ENCODE measurements around the gene SLC38A6. TPM values are rescaled to one million over a fixed set of nuclear protein-coding genes. Genes with fewer than 3 reads are reported as not detected.
"Not testable (repeated sequence)": the region's sequence is repeated elsewhere in the genome, so short reads cannot be mapped to it uniquely, and the experiment has no call there.

SLC38A6 gene
- total and polyA plus RNA-seq, 9 of the 15 experiments (the other 6 are each of a cell fraction or from before 2014, with no cell fraction given) = 9.8 to 40.3 (median 17.6) TPM

DNA sequence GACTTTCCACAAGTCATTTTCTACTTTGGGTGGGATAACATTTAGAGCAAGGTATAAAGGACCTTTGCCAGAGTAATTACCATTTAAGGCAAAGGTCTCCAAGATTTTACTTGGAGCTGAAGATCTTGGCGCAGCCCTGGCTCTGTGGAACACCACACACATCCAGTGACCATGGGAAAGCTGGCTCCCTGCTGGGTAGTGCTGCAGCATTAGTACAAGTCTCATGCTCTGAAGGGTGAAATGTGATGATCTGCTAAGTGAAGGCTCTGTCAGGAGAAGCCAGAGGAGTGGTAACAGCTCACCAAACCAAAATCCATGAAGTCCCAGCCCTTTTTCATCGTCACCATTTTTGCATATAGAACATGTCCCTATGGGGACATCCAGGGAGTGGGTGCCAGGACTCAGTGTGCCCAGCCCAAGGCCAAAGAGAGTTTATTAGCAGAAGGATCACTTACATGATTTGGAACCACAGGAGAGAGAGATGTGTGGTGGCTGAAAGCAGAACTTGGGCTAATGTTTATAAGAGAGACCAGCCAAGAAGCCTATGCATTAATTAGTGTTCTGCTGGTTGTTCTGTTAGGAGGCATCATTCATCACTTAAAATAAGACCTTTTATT, 110.7 kb downstream of the SLC38A6 start:
- Histone ChIP-seq H3K27ac (ENCODE audit: extremely low read depth, low read depth, low read length) (no peak overlapping the region), H3K4me1 (replicated peaks in 1 of 2; ENCODE audit: control insufficient read depth in 2 of 2, insufficient read depth in 2 of 2, low read length in 2 of 2) (no peaks in the 10 kb centered on the region; a peak in 1 of 5 replicates)
- POLR2A ChIA-PET = no interaction called here

DNA sequence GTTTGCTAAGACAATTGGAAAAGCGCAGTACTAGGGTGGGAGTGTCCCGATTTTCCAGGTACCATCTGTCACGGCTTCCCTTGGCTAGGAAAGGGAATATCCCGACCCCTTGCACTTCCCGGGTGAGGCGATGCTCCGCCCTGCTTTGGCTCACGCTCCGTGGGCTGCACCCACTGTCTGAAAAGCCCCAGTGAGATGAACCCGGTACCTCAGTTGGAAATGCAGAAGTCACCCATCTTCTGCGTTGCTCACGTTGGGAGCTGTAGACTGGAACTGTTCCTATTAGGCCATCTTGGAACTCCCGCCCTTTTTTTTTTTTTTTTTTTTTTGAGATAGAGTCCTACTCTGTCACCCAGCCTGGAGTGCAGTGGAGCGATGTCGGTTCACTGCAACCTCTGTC, 117.1 kb downstream of the SLC38A6 start:
- in situ Hi-C loops (cut with MboI); H3K9me1 ChIP-seq (ENCODE audit: control insufficient read depth, insufficient read depth, low read length); H3K27me3 ChIP-seq (ENCODE audit: control insufficient read depth in 2 of 2, insufficient read depth in 2 of 2, low read length in 2 of 2); H3K79me2 ChIP-seq (ENCODE audit: control insufficient read depth, insufficient read depth, low read length); H2AFZ ChIP-seq (ENCODE audit: low read depth, low read length); CTCF ChIA-PET (ENCODE audit: low intra/inter-chr PET ratio); DNase-seq (ENCODE audit: extremely low read depth in 1 of 4, low spot score in 3 of 4); ATAC-seq; POLR2A ChIA-PET; H3K27ac ChIP-seq (ENCODE audit: extremely low read depth, low read depth, low read length); FAIRE-seq; H3K4me3 ChIP-seq; H3K4me2 ChIP-seq (ENCODE audit: insufficient read depth, low read length); H3K9ac ChIP-seq (ENCODE audit: insufficient read depth in 1 of 2, low read depth in 2 of 2, low read length in 2 of 2); H3K9me3 ChIP-seq (replicated peaks; ENCODE audit: control insufficient read depth, insufficient read depth, low read depth, low read length); BruUV-seq (replicated peaks); H3K36me3 ChIP-seq (ENCODE audit: control insufficient read depth, insufficient read depth, low read length); H4K20me1 ChIP-seq (replicated peaks; ENCODE audit: control insufficient read depth, insufficient read depth, low read length); intact Hi-C loops (cut with micrococcal nuclease): not testable (repeated sequence)
- 79% methylated on average over 6 of the region's 15 CpGs for WGBS (ENCODE audit: insufficient coverage, low coverage, missing lambda C conversion rate)
- peaks cover 5 to 17% of the 10 kb centered on the region in 2 experiments; a peak in 4 of 5 replicates for H3K4me1 ChIP-seq (replicated peaks in 1 of 2; ENCODE audit: control insufficient read depth in 2 of 2, insufficient read depth in 2 of 2, low read length in 2 of 2)

More for the DNA sequence above, 110.7 kb downstream of the SLC38A6 start:
- Histone ChIP-seq H4K20me1 (replicated peaks; ENCODE audit: control insufficient read depth, insufficient read depth, low read length) (no peaks in the 10 kb centered on the region), H3K27me3 (ENCODE audit: control insufficient read depth in 2 of 2, insufficient read depth in 2 of 2, low read length in 2 of 2) (no peaks in the 10 kb centered on the region), H3K9ac (ENCODE audit: insufficient read depth in 1 of 2, low read depth in 2 of 2, low read length in 2 of 2) (no peak overlapping the region), H3K9me1 (ENCODE audit: control insufficient read depth, insufficient read depth, low read length) (no peaks in the 10 kb centered on the region), H3K9me3 (replicated peaks; ENCODE audit: control insufficient read depth, insufficient read depth, low read depth, low read length) (no peaks in the 10 kb centered on the region), H2AFZ (ENCODE audit: low read depth, low read length) (no peak overlapping the region), H3K4me2 (ENCODE audit: insufficient read depth, low read length) (no peak overlapping the region), H3K79me2 (ENCODE audit: control insufficient read depth, insufficient read depth, low read length) (no peaks in the 10 kb centered on the region), H3K36me3 (ENCODE audit: control insufficient read depth, insufficient read depth, low read length) (no peaks in the 10 kb centered on the region), H3K4me3 (no peak overlapping the region)
- BruUV-seq (replicated peaks) = no TSS peak
- CTCF ChIA-PET (ENCODE audit: low intra/inter-chr PET ratio) = no interaction called here
- DNase-seq (ENCODE audit: extremely low read depth in 1 of 4, low spot score in 3 of 4) (no peak), FAIRE-seq (no peak), ATAC-seq (no peak)
- no peak for TF ChIP-seq BRD4 (IDR thresholded peaks at IDR 0.05)
- TF ChIP-seq, protein P1, sequence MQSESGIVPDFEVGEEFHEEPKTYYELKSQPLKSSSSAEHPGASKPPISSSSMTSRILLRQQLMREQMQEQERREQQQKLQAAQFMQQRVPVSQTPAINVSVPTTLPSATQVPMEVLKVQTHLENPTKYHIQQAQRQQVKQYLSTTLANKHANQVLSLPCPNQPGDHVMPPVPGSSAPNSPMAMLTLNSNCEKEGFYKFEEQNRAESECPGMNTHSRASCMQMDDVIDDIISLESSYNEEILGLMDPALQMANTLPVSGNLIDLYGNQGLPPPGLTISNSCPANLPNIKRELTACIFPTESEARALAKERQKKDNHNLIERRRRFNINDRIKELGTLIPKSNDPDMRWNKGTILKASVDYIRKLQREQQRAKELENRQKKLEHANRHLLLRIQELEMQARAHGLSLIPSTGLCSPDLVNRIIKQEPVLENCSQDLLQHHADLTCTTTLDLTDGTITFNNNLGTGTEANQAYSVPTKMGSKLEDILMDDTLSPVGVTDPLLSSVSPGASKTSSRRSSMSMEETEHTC (IDR thresholded peaks at IDR 0.05) = no peak
- no peak for TF ChIP-seq CBX1 (IDR thresholded peaks at IDR 0.05; ENCODE audit: low read depth)
- TF ChIP-seq RFX5 (IDR thresholded peaks at IDR 0.05; ENCODE audit: low read depth, low read length) = no peak
- TF ChIP-seq EZH2 (IDR thresholded peaks at IDR 0.05; ENCODE audit: borderline replicate concordance, low read depth, low read length) = no peak
- TF ChIP-seq, protein P2, sequence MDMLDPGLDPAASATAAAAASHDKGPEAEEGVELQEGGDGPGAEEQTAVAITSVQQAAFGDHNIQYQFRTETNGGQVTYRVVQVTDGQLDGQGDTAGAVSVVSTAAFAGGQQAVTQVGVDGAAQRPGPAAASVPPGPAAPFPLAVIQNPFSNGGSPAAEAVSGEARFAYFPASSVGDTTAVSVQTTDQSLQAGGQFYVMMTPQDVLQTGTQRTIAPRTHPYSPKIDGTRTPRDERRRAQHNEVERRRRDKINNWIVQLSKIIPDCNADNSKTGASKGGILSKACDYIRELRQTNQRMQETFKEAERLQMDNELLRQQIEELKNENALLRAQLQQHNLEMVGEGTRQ (CRISPR knock-in tag; IDR thresholded peaks at IDR 0.05) = no peak
- no peak for TF ChIP-seq EHMT2 (IDR thresholded peaks at IDR 0.05)
- TF ChIP-seq NFIX (CRISPR knock-in tag; IDR thresholded peaks at IDR 0.05; ENCODE audit: low read depth) = no peak
- no peak for TF ChIP-seq ESRRB (CRISPR knock-in tag; IDR thresholded peaks at IDR 0.05; ENCODE audit: borderline replicate concordance)
- TF ChIP-seq NFXL1 (CRISPR knock-in tag; IDR thresholded peaks at IDR 0.05) = no peak
- TF ChIP-seq HDAC8 (tag; IDR thresholded peaks at IDR 0.05) = no peak
- no peak for TF ChIP-seq ZFP36 (IDR thresholded peaks at IDR 0.05; ENCODE audit: low read depth, low read length, partially characterized antibody)
- TF ChIP-seq SPI1 (IDR thresholded peaks at IDR 0.05; ENCODE audit: borderline replicate concordance, low read depth, low read length) = no peak
- no peak for TF ChIP-seq ZNF140 (CRISPR knock-in tag; IDR thresholded peaks at IDR 0.05)
- TF ChIP-seq ZNF121 (CRISPR knock-in tag; conservative IDR thresholded peaks at IDR 0.05) = no peak
- TF ChIP-seq, protein P3, sequence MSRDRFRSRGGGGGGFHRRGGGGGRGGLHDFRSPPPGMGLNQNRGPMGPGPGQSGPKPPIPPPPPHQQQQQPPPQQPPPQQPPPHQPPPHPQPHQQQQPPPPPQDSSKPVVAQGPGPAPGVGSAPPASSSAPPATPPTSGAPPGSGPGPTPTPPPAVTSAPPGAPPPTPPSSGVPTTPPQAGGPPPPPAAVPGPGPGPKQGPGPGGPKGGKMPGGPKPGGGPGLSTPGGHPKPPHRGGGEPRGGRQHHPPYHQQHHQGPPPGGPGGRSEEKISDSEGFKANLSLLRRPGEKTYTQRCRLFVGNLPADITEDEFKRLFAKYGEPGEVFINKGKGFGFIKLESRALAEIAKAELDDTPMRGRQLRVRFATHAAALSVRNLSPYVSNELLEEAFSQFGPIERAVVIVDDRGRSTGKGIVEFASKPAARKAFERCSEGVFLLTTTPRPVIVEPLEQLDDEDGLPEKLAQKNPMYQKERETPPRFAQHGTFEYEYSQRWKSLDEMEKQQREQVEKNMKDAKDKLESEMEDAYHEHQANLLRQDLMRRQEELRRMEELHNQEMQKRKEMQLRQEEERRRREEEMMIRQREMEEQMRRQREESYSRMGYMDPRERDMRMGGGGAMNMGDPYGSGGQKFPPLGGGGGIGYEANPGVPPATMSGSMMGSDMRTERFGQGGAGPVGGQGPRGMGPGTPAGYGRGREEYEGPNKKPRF (IDR thresholded peaks at IDR 0.05; ENCODE audit: low read depth, low read length) = no peak
- no peak for TF ChIP-seq TBP (optimal IDR thresholded peaks at IDR 0.05; ENCODE audit: low read depth, low read length)
- intact Hi-C loops (cut with micrococcal nuclease) (no loop called here), in situ Hi-C loops (cut with MboI) (no loop called here)
- WGBS (ENCODE audit: insufficient coverage, low coverage, missing lambda C conversion rate) = 40% methylated on average over 2 of the region's 2 CpGs

All from K562 (cell line).